NOMO-1 treated with dmso at 0.1 percent for 144 hours (cell line): ENCODE data around the gene TMEM170B.

ENCODE experiments used
- DNase-seq: peaks from one replicate; lab custom pipeline; 2025; ENCODE audit not compliant: unreplicated experiment; lab: John Stamatoyannopoulos, UW

TMEM170B gene

DNA sequence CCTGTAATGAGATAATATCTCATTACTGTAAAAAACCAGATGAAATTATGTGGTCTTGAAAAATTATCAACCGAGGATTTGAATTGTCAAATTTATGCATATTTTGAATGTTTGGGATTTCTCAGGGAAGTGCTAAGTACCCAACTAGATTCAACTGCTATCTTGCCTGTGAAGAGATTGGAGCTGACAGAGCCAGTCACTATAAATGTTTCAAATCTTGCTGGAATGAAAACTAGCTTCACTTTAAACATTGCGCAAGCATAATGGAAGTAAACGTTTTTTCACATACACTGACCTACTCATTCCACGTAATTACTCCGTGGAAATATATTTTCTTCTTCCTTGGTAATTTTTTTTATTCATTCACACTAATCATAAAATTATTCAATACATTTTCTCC lies 46.7 kb downstream of the TMEM170B start:
- DNase-seq: no peak

DNA sequence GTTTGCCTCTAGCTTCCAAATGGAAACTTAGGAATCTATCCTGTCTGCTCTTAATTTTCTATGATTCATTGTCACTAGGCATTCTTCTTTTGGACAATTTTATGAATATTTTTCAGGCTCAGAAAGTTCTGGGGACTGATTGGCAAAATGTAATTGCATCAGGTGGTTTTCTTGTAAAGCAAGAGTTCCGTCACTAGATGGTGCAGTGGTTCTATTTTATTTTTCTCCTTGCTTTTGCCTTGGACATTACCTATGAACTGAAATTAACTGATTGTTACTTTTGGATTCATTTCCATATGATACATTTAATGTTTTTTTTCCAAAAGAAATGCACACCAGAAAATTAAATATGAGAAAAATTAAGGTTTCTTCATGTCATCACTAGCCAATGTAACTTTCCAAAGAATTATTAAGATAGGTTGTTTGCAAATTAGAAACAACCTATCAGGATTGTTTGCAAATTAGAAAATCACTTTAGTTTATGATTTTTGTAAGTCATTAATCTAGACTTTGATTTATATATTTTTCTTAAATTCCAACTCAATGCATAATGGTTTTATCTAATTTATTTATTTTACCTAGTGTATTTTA lies 48.0 kb downstream of the TMEM170B start:
- DNase-seq: no peak

DNA sequence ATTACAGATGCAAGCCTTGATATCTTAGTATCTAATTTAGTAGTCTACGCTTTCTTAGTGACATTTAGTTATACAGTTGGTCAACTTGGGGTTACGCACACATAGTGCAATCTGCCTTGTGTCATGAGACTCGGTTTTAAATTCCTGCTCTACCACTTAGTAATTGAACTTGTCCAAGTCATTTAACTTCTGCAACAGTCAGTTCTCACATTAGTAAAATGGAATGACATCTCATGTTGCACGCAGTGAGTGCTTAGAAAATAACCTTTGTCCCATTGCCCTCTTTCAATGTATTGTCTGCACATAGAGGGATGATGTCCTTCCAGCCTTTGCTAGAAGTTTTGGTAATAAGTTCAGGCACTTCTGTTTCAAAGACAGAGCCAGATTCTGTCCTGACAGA lies 48.6 kb downstream of the TMEM170B start:
- DNase-seq: no peak

DNA sequence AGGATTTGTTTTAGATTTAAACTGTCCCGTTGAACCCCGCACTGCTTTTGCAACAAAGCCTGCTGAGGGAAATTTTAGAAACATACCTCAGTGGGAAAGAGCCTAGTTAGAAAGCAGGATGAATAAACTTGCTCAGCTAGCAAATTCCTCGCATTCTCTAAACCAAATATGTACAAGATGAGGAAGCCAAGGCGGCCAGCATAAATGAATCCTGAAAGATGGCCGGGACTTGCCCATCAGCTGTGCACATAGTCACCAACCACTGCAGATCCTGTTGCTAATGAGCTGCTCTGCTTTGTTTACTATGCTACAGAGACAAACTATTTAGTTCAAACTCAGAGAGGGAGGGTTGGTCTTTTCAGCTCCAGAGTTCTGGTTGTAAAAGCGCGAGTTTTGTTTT lies 49.0 kb downstream of the TMEM170B start:
- DNase-seq: no peak

DNA sequence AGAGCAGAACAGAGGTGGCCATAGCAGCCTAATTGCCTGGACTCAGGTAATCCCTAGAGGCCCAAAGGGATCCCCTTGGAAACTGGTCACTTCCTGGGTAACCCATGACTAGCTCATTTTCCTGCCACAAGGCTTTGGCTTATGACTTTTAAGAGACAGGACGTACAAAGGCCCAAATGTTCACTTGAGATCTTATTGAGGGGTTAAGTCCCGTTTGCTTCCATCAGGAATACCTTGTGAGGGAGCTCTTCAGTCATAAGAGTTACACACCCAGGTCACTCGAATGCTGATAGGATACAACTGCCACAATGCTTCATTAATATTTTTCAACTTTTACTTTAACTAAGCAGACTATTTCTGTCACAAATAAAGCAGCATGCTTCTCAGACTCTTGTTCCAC lies 51.7 kb downstream of the TMEM170B start:
- no peak for DNase-seq

DNA sequence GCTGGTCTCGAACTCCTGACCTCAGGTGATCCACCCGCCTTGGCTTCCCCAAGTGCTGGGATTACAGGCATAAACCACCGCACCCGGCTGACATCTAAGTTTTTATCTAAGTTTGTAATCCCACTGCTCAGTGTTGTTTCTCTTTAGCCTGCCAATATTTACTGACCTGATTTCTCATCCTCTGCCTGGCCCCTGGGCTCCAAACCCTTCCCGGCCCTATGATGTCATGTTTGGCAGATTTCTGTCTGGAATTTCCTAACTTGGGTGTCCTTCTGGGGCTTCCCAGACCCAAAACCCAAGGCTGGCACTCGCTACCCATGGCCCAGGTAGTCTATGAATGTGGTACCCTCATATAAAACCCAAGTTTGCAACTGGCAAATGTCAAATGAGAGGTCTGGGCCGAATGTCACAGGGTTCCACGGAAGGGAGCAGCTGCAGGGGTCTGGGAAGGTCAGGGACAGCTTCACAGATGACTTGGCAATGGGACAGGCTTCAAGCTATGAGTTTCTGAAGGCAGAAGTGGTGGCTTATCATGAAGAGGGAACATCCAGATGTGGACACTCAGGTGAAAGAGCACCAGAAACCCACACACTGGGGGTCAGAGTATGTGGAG lies 54.9 kb downstream of the TMEM170B start:
- DNase-seq: no peak

DNA sequence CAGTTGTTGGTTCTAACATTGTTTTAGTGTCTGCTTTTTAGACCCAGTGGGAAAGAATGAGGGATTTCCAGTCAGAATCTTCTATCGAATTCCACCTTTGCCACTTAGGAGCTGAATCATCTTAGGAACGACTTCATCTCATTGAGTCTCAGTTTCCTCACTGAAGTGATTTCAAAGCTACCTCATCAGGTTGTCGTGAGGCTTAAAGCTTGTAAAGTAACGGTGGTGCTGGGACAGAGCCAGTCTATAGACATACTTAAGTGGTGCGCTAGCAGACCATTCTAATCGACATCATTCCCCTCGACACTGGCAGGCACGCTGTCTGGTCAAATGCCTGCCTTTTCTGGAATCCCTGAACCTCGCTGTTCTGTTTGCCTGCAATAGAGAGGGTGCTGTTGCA lies 55.5 kb downstream of the TMEM170B start:
- no peak for DNase-seq

DNA sequence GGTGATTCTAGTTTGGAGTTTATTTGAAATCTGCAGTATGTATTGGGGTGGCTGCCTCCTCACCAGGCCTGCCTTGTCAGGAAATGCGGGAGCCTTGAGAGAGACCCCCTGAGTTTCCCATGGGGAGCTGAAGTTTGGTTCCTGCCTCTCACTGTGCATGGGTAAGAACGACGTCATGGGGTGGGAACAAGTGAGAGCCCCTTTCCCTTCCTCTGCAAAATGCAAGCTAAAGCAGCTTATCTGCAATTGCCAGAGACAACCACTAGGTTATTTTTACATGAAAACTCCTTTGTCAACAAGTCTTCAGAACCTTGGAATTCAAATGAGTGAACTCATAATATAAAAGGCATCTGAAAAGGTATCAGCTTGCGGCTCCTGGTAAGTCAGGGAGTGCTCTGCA lies 58.4 kb downstream of the TMEM170B start:
- DNase-seq: no peak

DNA sequence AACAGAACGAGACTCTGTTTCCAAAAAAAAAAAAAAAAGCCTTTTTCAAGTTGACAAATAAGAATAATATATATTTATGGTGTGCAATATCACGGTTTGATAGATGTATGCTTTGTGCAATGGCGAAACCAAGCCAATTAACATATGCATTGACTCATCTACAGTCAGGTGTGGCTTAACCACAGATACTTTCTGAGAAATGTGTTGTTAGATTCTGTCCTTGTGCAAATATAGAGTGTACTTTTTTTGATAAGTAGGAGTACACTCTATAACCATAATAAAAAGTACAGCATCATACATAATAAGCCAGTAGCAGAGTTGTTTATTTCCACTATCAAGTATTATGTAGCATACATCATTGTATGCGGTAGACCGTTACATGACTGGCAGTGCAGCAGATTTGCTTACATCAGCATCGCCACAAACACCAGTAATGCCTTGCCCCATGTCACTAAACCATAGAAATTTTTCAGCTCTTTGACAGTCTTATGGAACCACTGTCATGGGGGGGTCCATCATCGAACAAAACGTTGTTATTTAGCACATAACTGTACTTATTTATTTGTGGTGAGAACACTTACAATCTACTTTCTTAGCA lies 59.2 kb downstream of the TMEM170B start:
- DNase-seq: no peak

DNA sequence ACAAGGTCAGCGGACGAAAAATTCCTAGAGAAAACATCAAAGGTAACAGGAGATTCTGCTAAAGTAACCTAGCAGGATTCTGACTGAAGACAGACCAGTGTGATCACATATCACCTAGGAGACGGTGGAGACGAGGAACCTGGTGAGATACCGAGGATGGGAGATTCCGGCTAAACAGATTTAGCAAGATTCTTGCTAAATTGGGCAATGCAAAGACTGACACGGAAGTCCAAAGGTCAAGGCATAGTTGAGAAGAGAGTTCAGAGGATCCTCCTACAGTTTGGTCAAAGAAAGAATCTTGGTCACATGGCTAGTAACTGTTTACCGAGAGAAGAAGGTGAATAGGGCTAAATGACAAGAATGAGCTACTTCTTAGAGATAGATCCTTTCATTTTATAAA lies 61.1 kb downstream of the TMEM170B start:
- peak; percentile 85 for DNase-seq

DNA sequence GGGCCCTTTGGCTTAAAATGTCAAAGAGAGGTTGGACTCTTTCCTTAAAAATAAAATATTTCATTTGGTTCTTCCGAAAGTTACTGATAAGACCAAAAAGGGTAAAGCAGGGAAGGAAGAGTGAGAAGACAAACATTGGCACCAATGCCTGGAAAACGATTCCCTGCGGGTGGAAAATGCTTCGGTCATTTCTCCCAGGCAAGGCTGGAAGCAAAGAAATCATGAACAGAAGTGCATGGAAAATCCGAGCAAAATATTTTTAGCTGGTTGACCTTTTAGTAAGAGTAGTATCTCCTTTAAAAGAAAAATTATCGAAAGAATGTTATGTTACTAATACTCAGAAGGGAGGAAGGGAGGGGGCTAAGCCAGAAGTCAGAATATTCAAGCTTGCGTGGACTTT lies 62.7 kb downstream of the TMEM170B start:
- DNase-seq: no peak

DNA sequence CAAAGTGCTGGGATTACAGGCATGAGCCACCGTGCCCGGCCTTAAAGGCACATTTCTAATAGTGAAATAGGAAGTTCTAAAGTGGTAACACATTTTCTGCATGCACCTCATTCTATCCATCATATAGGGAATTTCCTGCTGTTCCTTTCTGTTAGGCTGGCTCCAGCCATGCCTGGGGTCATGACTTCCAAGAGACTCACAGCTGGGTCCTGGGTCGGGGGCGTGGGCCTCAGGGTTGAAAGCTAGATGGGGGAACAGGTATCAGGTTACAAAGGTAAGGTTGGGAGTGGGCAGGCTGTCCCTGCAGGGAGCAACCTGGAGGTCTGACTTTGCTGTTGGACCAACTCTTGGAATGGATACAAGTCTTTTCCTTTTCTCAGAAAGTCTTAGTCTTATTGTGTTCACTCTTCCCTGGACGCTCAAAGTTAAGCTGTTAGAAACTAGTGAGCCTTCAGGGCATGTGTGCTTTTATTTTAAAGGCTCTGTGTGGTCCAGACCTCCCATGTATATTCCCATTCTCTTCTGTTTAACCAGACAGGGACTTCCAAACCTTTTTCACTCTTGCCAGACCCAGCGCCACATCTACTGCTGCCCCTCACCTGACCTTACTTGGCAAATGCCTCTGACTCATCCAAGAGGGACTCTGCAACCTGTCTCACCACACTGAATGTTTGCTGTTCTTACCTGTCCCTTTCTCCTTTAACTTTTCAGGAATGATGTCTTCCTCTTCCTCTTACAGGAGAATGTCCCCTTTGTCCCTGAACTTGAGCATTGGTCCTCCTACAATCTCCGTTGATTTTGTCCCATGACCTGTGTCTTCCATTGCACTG lies 64.4 kb downstream of the TMEM170B start:
- DNase-seq: no peak

DNA sequence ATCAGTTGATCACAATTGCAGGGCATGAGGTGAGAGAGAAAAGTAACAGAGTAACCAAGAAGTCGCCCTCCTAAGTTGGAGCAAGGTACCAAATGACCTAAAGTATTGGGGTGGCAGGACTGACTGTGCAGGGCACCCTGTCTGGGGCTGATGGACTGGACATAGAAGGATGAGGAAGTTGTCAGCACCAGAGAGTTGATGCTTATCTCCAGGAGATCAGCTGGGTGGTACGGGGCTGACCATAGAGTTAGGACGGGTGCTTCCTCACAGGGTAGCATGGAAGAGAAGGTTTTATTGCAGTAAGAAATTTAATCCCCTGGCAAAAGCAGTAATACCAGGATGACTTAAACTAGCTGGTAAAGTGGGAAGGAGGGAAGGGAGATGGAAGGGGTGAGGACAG lies 66.7 kb downstream of the TMEM170B start:
- no peak for DNase-seq

DNA sequence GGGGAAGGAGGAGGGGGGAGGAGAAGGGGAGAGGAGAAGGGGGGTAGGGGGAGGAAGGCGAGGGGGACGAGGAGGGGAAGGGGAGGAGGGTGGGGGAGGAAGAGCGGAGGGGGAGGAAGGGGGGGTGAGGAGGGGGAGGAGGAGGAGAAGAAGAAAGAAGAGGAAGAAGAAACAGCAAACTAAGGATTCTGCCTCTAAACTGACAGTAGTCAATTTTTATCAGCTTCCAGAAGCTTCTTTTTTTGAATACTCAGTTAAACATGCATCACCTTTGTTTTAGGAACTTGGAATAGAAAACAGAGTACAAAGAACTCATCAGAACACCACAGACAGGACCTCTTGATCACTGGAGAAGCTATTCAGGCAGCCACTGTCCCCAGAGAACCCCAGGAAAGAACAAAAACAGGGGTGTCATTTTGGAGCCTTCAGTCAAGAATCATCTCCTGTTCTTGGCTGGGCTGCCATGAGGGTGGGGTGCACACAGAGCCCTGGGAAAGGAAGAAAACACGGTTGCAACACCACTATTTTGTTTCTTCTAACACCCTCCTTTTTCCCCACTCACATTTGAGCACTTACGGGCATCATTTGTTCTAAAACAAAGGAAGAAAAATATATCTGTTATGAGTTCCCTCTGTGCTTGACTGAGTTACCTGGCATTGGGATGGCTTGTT lies 67.4 kb downstream of the TMEM170B start:
- no peak for DNase-seq

DNA sequence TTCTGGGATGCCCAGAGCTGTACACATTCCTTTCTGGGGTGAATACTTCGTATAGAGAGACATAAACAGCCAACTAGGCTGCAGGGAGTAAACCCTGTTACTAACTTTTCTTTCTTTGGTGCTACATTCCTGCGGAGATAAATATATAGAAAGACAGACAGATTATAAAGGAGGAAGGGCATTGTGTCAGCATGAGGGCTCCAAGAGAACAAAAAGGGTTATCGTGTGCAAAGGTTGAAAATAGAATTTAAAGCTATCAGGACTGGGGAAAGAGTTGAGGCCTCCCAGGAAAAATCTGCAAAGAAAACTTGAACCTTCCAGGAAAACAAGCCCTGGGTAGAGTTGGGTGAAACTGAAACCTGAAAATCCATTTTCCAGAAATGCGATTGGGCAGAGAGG lies 68.0 kb downstream of the TMEM170B start:
- DNase-seq: no peak

DNA sequence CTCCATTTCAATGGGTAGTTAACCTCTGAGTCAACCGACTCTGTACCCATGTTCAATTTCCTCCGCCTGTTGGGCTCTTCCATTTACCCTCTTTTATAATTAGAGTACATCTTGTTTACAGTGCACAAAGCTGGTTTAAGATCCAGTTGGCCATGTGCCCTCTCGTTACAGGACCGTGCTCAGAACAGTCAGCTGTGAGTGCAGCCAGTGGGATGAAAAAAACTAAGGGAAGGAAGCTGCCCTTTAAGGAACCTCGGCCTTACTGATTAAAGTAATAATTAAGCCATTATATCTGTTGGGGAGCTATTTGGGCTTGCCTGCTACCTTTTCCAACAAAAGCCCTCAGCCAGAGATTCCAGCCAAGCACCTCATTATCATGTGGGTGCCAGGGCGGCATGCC lies 68.8 kb downstream of the TMEM170B start:
- DNase-seq: no peak

DNA sequence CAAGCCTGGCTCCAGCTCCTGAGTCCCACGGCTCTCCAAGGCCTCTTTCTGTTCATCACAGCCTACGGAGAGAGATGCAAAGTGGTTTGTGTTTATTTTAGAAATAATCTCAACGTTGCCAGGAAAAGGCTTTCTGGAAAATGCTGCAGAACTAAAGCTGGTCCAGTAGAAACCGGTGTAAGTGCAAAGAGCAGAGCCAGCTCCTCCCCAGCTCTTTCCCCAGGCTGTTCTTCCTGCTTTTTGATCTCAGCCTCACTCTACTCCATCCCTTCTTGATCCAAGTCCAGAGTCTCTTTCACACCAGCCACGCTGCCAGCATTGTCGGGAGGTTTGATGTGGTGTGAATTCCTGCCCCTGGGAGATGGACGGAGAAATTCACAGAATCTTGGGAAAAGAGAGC lies 69.8 kb downstream of the TMEM170B start:
- DNase-seq: no peak

DNA sequence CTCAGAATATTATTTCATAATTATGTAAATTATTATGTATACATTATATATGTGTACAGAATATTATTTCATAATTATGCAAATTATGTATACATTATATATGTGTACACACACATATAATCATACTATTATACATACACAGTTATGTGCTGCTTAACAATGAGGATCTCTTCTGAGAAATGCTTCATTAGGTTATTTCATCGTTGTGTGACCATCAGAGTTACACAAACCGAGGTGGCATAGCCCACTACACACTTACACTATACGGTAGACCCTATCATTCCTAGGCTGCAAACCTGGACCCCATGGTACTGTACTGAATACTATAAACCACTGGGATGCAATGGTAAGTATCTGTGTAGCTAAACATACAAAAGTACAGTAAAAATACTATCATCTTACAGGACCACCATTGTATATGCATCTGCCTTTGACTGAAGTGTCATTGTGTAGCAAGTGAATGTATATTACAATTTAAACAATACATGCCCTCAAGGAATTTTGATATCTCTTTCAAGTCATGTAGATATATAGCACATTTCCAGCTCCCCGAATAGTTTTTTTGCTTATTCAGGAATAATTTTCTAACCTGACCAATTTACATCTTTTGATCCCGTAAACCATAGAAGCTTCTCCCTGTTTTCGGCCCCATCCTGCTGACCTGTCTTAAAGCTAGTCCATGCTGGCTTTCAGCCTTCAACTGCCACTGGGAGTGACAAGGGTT lies 71.2 kb downstream of the TMEM170B start:
- no peak for DNase-seq

DNA sequence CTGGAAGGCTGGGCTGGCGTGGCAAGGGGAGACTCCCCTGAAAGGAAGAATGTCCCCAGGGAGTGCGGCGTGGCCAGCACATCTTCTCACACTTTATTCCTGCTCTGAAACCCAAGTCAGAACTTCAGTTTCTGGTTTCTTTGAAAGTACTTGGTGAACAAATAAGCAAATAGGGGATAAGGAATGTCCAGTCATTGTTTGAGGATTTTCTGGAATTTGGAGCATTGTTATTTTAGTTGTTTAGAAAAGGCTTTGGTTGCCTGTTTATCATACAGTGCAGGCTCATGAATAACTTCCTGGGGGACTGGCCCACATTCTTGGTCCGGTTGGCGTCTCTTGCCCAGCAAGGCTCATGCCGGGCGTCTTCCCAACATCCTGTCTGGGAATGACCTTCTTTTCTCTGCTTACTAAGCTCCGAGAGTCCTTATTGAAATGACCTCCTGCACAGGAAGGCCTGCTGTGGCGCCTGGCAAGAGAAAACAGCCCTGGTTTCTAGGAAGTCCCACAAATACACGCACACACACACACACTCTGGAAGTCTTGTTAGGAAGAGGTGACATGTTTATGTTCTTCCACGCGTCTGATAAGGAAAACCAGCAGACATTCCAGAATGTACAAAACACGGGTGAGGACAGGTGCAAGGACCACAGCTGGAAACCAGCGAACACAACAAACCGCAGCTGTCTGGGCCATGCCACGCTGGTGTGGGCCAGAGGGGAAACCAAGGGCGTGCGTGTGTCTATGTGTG lies 71.9 kb downstream of the TMEM170B start:
- DNase-seq: no peak

DNA sequence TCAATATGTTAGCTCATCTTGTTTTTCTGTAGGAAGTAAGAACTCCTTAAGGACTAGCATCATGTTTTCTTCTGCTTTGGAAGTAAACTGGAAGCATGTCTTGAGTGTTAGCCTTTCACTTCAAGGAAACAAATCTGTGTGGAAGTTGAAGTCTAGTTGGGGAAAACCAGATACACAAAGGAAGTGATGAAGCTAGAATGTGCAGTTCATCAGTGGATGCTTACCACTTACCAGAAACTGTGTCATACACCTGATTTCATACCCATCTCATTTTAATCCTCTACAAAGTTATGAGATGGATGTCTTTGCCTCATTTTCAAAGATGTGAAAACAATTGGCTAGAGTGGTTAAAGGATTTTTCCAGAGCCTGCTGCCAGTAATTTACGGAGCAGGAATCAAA lies 75.8 kb downstream of the TMEM170B start:
- no peak for DNase-seq
